HEK293T (cell line): Measurements from ENCODE around the gene SNRPA1.

Experiments
- CTCF ChIA-PET: fragments of 350-600 bp; formaldehyde crosslinking; extraction: SDS; loops from one replicate; lab custom pipeline; 2021; ENCODE audit warnings: antibody characterized with exemption, inconsistent platforms; lab: Yijun Ruan, JAX
- POLR2A ChIA-PET: fragments of 350-600 bp; formaldehyde crosslinking; extraction: SDS; loops from one replicate; lab custom pipeline; 2020; ENCODE audit warnings: antibody characterized with exemption, inconsistent platforms; lab: Yijun Ruan, JAX
- DNase-seq: peaks from one replicate; pipeline ENCODE4 v3.0.0; 2012; ENCODE audit warnings: mixed read lengths; ENCODE audit errors: extremely low spot score
- ARNT ChIP-seq: fragments of 450-650 bp; IDR thresholded peaks from 2 replicates; pipeline ENCODE4 v1.6.1; 2017; ENCODE audit warnings: mild to moderate bottlenecking
- BHLHE40 ChIP-seq: fragments of 450-650 bp; IDR thresholded peaks from 2 replicates; pipeline ENCODE4 v1.6.1; 2016; ENCODE audit warnings: mild to moderate bottlenecking, moderate library complexity, borderline replicate concordance
- CTBP1 ChIP-seq: fragments of 450-650 bp; IDR thresholded peaks from 2 replicates; pipeline ENCODE4 v1.6.1; 2016; ENCODE audit warnings: borderline replicate concordance
- ELF4 ChIP-seq: fragments of 450-650 bp; IDR thresholded peaks from 2 replicates; pipeline ENCODE4 v1.6.1; 2017; ENCODE audit warnings: antibody characterized with exemption
- FOXA1 ChIP-seq: fragments of 450-650 bp; IDR thresholded peaks from 2 replicates; pipeline ENCODE4 v1.6.1; 2016; ENCODE audit warnings: mild to moderate bottlenecking
- FOXK2 ChIP-seq: fragments of 450-650 bp; IDR thresholded peaks from 2 replicates; pipeline ENCODE4 v1.6.1; 2016; ENCODE audit warnings: mild to moderate bottlenecking
- FOXM1 ChIP-seq: fragments of 450-650 bp; IDR thresholded peaks from 2 replicates; pipeline ENCODE4 v1.6.1; 2017; ENCODE audit warnings: mild to moderate bottlenecking, borderline replicate concordance
- HDGF ChIP-seq: fragments of 450-650 bp; IDR thresholded peaks from 2 replicates; pipeline ENCODE4 v1.6.1; 2017; ENCODE audit warnings: antibody characterized with exemption, borderline replicate concordance
- L3MBTL2 ChIP-seq: fragments of 450-650 bp; conservative IDR thresholded peaks from 2 replicates; pipeline ENCODE4 v1.6.1; 2016; ENCODE audit warnings: mild to moderate bottlenecking
- LEF1 ChIP-seq: fragments of 450-650 bp; IDR thresholded peaks from 2 replicates; pipeline ENCODE4 v1.6.1; 2017; ENCODE audit warnings: mild to moderate bottlenecking, borderline replicate concordance
- NFRKB ChIP-seq: fragments of 450-650 bp; IDR thresholded peaks from 2 replicates; pipeline ENCODE4 v1.6.1; 2016; ENCODE audit warnings: mild to moderate bottlenecking, moderate library complexity
- PKNOX1 ChIP-seq: fragments of 450-650 bp; IDR thresholded peaks from 2 replicates; pipeline ENCODE4 v1.6.1; 2016
- SP1 ChIP-seq: fragments of 450-650 bp; IDR thresholded peaks from 2 replicates; pipeline ENCODE4 v1.6.1; 2017
- SUZ12 ChIP-seq: fragments of 450-650 bp; IDR thresholded peaks from 2 replicates; pipeline ENCODE4 v1.6.1; 2016; ENCODE audit warnings: mild to moderate bottlenecking
- TARDBP ChIP-seq: fragments of 450-650 bp; IDR thresholded peaks from 2 replicates; pipeline ENCODE4 v1.6.1; 2016
- ZNF384 ChIP-seq: fragments of 450-650 bp; IDR thresholded peaks from 2 replicates; pipeline ENCODE4 v1.6.1; 2016

The SNRPA1 gene

GRCh38 chr15:101329867-101330380 is 34.9 kb upstream of the SNRPA1 start:
- no peak for TF ChIP-seq TARDBP
- TF ChIP-seq LEF1: no peak
- ChIA-PET POLR2A (no interaction called here), CTCF (no interaction called here)
- DNase-seq: no peak

GRCh38 chr15:101329309-101329863 is 34.3 kb upstream of the SNRPA1 start:
- POLR2A ChIA-PET: no interaction called here
- TF ChIP-seq HDGF: no peak
- no peak for TF ChIP-seq SUZ12
- no peak for TF ChIP-seq TARDBP
- TF ChIP-seq NFRKB: no peak
- TF ChIP-seq FOXK2: no peak
- TF ChIP-seq ELF4: no peak
- no peak for TF ChIP-seq FOXA1
- TF ChIP-seq ARNT: no peak
- TF ChIP-seq BHLHE40: no peak
- no peak for TF ChIP-seq CTBP1
- TF ChIP-seq L3MBTL2: no peak
- TF ChIP-seq FOXM1: no peak
- no peak for TF ChIP-seq ZNF384
- no peak for TF ChIP-seq PKNOX1
- no peak for TF ChIP-seq SP1
- TF ChIP-seq LEF1: no peak
- CTCF ChIA-PET: no interaction called here
- DNase-seq: no peak

- TF ChIP-seq ELF4 (no peak), ARNT (no peak), SP1 (no peak), BHLHE40 (no peak), FOXK2 (no peak), LEF1 (no peak), FOXA1 (no peak), CTBP1 (no peak), L3MBTL2 (no peak)
- DNase-seq: no peak
- POLR2A ChIA-PET: no interaction called here
- CTCF ChIA-PET: no interaction called here
These were observed 33.0 kb upstream of the SNRPA1 start for GRCh38 chr15:101328001-101328400.

- DNase-seq: no peak
- ChIA-PET CTCF (no interaction called here), POLR2A (no interaction called here)
- TF ChIP-seq BHLHE40 (no peak), NFRKB (no peak), TARDBP (no peak), HDGF (no peak), SP1 (no peak), FOXK2 (no peak), LEF1 (no peak), FOXM1 (no peak), ZNF384 (no peak), ARNT (no peak), SUZ12 (no peak)
These were observed 32.2 kb upstream of the SNRPA1 start for GRCh38 chr15:101327147-101327740.

- TF ChIP-seq CTBP1: no peak
- no peak for TF ChIP-seq TARDBP
- TF ChIP-seq L3MBTL2: no peak
- no peak for TF ChIP-seq SP1
- TF ChIP-seq ARNT: no peak
- no peak for TF ChIP-seq SUZ12
- no peak for TF ChIP-seq FOXA1
- no peak for TF ChIP-seq LEF1
- no peak for TF ChIP-seq FOXM1
- no peak for TF ChIP-seq FOXK2
- no peak for TF ChIP-seq PKNOX1
- no peak for TF ChIP-seq BHLHE40
- no peak for TF ChIP-seq ELF4
- TF ChIP-seq ZNF384: no peak
- TF ChIP-seq NFRKB: no peak
- no peak for TF ChIP-seq HDGF
- CTCF ChIA-PET: no interaction called here
- no peak for DNase-seq
- POLR2A ChIA-PET: no interaction called here
These were observed 31.6 kb upstream of the SNRPA1 start for GRCh38 chr15:101326462-101327146.

- no peak for TF ChIP-seq FOXA1
- no peak for TF ChIP-seq ZNF384
- no peak for TF ChIP-seq ARNT
- TF ChIP-seq HDGF: no peak
- TF ChIP-seq L3MBTL2: no peak
- TF ChIP-seq SUZ12: no peak
- no peak for TF ChIP-seq TARDBP
- TF ChIP-seq BHLHE40: no peak
- no peak for TF ChIP-seq PKNOX1
- TF ChIP-seq FOXM1: no peak
- ChIA-PET CTCF (no interaction called here), POLR2A (no interaction called here)
- DNase-seq: no peak
These were observed 30.9 kb upstream of the SNRPA1 start for GRCh38 chr15:101326026-101326315.
